Osteoblast (primary cell): ENCODE results near the gene CSTA. TPM values are rescaled to one million over a fixed set of nuclear protein-coding genes. Genes with fewer than 3 reads are reported as not detected.

ENCODE experiments used
- DNase-seq: peaks from one replicate; pipeline ENCODE4 v3.0.0; 2011; ENCODE audit warnings: low spot score, mixed read lengths; ENCODE audit not compliant: insufficient read length; ENCODE audit errors: missing footprints
- H2AFZ ChIP-seq: 2 replicates; pipeline ENCODE4 v1.6.0; 2011; ENCODE audit warnings: mild to moderate bottlenecking, low read length
- H3K27ac ChIP-seq: 2 replicates; pipeline ENCODE4 v1.5.1; 2011; ENCODE audit warnings: mild to moderate bottlenecking, low read depth, low read length, moderate library complexity
- H3K27me3 ChIP-seq: 2 replicates; pipeline ENCODE4 v1.6.0; 2012; ENCODE audit warnings: mild to moderate bottlenecking, control low read depth, inconsistent platforms, low read length, moderate library complexity; ENCODE audit not compliant: insufficient read depth
- H3K36me3 ChIP-seq: 2 replicates; pipeline ENCODE4 v1.5.1; 2011; ENCODE audit warnings: mild to moderate bottlenecking, low read length, control low read depth, moderate library complexity; ENCODE audit not compliant: insufficient read depth
- H3K4me1 ChIP-seq: 2 replicates; pipeline ENCODE4 v1.5.1; 2011; ENCODE audit warnings: mild to moderate bottlenecking, low read length, control low read depth, moderate library complexity; ENCODE audit not compliant: insufficient read depth
- H3K4me2 ChIP-seq: 2 replicates; pipeline ENCODE4 v1.6.0; 2011; ENCODE audit warnings: mild to moderate bottlenecking, low read length; ENCODE audit not compliant: insufficient read depth
- H3K4me3 ChIP-seq: fragments of 200-600 bp; sonication (generic); 3 replicates; pipeline ENCODE4 v1.5.1; 2012; ENCODE audit warnings: mild to moderate bottlenecking, low read length, inconsistent platforms; ENCODE audit not compliant: insufficient read depth
- H3K79me2 ChIP-seq: 2 replicates; pipeline ENCODE4 v1.6.0; 2012; ENCODE audit warnings: mild to moderate bottlenecking, low read length, control low read depth, inconsistent platforms; ENCODE audit not compliant: insufficient read depth
- H3K9me3 ChIP-seq: 2 replicates; pipeline ENCODE4 v1.5.1; 2011; ENCODE audit warnings: low read depth, low read length, control low read depth
- H4K20me1 ChIP-seq: 2 replicates; pipeline ENCODE4 v1.6.0; 2012; ENCODE audit warnings: mild to moderate bottlenecking, low read length, control low read depth; ENCODE audit not compliant: insufficient read depth
- CTCF ChIP-seq: IDR thresholded peaks from 2 replicates; pipeline ENCODE4 v1.5.1; 2011; ENCODE audit warnings: mild to moderate bottlenecking, low read depth, low read length, moderate library complexity; ENCODE audit errors: extremely low read depth
- total RNA-seq: library from RNA; depleted of rRNA; stranded (reverse); fragments of >200 nt; gene quantifications from 2 replicates; pipeline ENCODE4 v1.2.3, GENCODE V29; 2012

The CSTA gene
- total RNA-seq, 1 donor, result 18.1 TPM

- TF ChIP-seq CTCF, result no peak
- no peaks in the 10 kb centered on the region for H3K27me3 ChIP-seq
- DNase-seq, result no peak
- H3K4me3 ChIP-seq, result no peak overlapping the region
- no peaks in the 10 kb centered on the region for H3K9me3 ChIP-seq
- no peaks in the 10 kb centered on the region for H4K20me1 ChIP-seq
- H3K4me2 ChIP-seq, result no peak overlapping the region
- H3K36me3 ChIP-seq, result peaks cover 6% of the 10 kb centered on the region
- H2AFZ ChIP-seq, result no peak overlapping the region
- no peaks in the 10 kb centered on the region for H3K4me1 ChIP-seq
- H3K79me2 ChIP-seq, result no peaks in the 10 kb centered on the region
- no peak overlapping the region for H3K27ac ChIP-seq
Measured at GRCh38 chr3:122366379-122366749, 41.3 kb downstream of the CSTA start.

GRCh38 chr3:122374034-122374433, 49.0 kb downstream of the CSTA start:
- Histone ChIP-seq H3K4me2 (no peak overlapping the region), H4K20me1 (no peaks in the 10 kb centered on the region), H3K27me3 (no peaks in the 10 kb centered on the region), H3K4me1 (no peaks in the 10 kb centered on the region), H3K27ac (no peak overlapping the region), H3K4me3 (no peak overlapping the region), H3K36me3 (no peaks in the 10 kb centered on the region), H2AFZ (no peak overlapping the region), H3K9me3 (no peaks in the 10 kb centered on the region), H3K79me2 (peaks cover 19% of the 10 kb centered on the region)
- DNase-seq, result no peak
- TF ChIP-seq CTCF, result no peak

- Histone ChIP-seq H3K27me3 (no peaks in the 10 kb centered on the region), H3K79me2 (peaks cover 48% of the 10 kb centered on the region)
- TF ChIP-seq CTCF, result no peak
Measured at GRCh38 chr3:122377975-122378374, 52.9 kb downstream of the CSTA start.

GRCh38 chr3:122382888-122383666, 58.0 kb downstream of the CSTA start, which contains the start of gene MIX23:
MIX23 (minus strand) TSS chr3:122383231; CDS start chr3:122383224, 7 bp downstream.
- Histone ChIP-seq H3K79me2 (peaks cover 34% of the 10 kb centered on the region), H3K4me2 (peak within 1 kb of the TSS; percentile 99), H4K20me1 (no peaks in the 10 kb centered on the region), H3K27me3 (no peaks in the 10 kb centered on the region), H3K36me3 (no peaks in the 10 kb centered on the region), H3K4me3 (peak within 1 kb of the TSS; percentile 81), H3K9me3 (no peaks in the 10 kb centered on the region), H3K4me1 (peaks cover 16% of the 10 kb centered on the region), H2AFZ (peak within 1 kb of the TSS; percentile 91), H3K27ac (peak within 1 kb of the TSS; percentile 66)
- no peak for TF ChIP-seq CTCF
- DNase-seq, result peak; percentile 93

More at GRCh38 chr3:122377975-122378374, 52.9 kb downstream of the CSTA start:
- no peak for DNase-seq
- H3K9me3 ChIP-seq, result no peaks in the 10 kb centered on the region
- no peak overlapping the region for H3K4me3 ChIP-seq
- H2AFZ ChIP-seq, result no peak overlapping the region
- no peak overlapping the region for H3K4me2 ChIP-seq
- no peaks in the 10 kb centered on the region for H3K36me3 ChIP-seq
- H3K4me1 ChIP-seq, result peaks cover 6% of the 10 kb centered on the region
- no peak overlapping the region for H3K27ac ChIP-seq
- no peaks in the 10 kb centered on the region for H4K20me1 ChIP-seq
